NCI-H2081 (cell line): Measurements from ENCODE around the gene RNF125.

ENCODE experiments used
- DNase-seq, 2 experiments: peaks; one replicate each; lab custom pipeline; 2025; lab: John Stamatoyannopoulos, UW

The RNF125 gene

DNA sequence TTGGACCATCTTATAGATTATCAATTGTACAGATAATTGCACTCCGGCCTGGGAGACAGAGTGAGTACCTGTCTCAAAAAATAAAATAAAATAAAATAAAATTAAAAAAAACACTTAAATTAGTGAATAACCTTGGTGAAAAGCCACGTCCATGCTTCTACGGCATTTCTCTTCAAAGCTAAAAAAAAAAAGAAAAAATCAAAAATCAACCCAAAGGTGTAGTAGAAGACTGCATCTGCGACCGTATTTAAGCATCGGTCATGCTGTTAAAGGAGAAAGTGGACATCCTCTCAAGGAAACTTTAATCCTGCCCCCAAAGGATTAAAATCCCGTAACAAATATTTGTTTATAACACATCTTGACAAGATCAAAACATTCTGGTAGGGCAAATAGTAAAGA is 72.7 kb downstream of the RNF125 start:
- no peak for DNase-seq

DNA sequence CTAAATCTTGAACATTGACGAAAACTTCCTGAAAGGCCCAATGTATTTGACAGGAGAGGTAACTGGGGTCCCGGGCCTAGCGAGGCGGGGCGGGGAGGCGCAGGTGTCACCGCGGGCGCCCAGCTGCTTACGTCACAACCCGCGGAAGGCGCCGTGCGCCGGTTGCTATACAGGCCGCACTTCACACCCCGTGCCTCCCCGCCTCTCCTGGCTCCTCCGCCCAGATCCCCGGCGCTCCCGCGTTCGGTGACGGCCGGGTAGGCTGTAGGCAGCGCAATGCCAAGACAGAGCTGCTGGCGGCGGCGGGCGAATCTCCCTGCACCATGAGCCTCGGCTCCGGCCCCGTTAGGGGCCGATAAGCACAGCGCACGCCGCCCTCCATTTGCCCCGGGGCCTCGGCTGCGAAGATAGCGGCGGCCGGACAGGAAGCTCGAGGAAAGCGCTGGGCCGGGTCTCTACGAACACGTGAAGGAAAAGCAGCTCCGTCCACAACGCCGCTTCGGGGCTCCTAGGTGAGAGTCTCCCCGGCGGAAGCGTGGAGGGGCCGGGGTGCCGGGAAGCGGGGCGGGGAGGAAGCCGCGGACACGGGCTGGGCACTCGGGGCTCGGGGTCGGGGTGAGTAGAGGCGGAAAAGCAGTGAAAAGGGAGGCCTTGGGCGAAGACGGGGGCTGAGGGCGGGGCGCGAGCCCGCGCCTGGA is 73.2 kb downstream of the RNF125 start, which contains the start of gene RNF138:
RNF138 (plus strand) TSS at position 151 of the 698 bp plus-strand sequence. CDS start 903 bp downstream, outside the sequence.
- DNase-seq = peak; percentile 85 to 90

DNA sequence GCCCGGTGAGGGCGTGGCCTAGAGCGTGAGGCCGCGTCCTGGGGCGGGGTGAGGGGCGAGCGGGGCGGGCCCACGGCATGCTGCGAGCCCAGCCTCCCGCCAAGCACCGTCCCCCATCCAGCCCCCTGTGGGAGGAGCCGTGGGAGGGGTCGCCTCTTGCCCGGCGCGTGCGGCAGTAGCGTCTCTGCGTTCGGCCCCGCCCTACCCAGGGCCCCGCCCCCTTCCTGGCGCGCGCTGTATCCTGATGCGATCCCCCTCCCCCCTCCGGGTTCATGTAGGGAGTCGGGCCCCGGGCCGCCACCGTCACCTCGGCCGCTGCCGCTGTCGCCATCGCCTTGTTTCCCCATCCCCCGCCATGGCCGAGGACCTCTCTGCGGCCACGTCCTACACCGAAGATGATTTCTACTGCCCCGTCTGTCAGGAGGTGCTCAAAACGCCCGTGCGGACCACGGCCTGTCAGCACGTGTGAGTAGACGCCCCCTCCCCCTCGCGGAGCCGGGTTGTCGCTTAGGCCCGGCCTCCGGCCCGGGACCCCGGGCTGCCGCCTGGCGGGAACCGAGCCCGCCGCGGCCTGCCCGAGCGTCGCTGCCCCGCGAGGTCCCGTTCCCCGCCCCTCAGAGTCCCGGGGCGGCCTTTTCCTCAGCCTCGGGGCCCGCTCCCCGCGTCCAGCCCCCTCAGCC is 73.9 kb downstream of the RNF125 start:
- DNase-seq = peak; percentile 94 to 97

DNA sequence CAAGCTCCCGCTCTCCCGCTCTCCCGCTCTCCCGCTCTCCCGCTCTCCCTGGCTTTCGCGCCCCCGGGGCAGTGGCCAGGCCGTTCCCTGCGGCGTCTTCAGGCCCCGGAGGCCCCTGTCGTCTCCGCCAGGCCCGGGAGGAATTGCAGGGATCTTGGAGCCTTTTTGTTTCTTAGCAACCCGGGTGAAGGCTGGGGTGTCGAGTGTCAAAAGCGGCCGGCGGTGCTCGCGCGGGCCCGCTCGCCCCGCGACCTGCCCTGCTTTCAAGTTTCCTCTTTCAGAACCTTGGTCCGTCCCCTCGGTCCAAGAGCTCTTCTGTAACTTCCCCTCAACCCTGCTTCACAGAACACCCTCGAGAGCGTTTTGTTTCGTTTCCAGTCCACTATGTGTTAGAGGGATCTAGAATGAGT is 74.5 kb downstream of the RNF125 start:
- DNase-seq = peak; percentile 15 to 46

DNA sequence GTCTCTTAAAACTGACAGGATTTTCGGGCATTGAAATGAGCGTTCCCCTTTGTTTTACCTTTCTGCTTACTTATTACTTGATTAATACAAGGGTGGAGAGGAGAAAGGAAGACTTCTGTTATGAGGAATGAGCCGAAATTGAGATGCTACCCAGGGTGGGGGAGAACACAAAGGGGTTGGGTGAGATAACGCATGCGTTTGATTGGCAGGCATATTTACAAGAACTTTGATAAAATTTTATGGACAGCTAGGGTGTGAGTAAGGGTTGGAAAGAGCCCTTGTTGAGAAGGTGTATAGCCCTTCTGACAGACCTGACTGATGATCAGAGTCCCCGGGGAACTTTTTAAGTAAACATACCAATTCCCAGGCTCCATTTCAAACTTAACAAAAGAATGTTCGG is 74.9 kb downstream of the RNF125 start:
- no peak for DNase-seq

DNA sequence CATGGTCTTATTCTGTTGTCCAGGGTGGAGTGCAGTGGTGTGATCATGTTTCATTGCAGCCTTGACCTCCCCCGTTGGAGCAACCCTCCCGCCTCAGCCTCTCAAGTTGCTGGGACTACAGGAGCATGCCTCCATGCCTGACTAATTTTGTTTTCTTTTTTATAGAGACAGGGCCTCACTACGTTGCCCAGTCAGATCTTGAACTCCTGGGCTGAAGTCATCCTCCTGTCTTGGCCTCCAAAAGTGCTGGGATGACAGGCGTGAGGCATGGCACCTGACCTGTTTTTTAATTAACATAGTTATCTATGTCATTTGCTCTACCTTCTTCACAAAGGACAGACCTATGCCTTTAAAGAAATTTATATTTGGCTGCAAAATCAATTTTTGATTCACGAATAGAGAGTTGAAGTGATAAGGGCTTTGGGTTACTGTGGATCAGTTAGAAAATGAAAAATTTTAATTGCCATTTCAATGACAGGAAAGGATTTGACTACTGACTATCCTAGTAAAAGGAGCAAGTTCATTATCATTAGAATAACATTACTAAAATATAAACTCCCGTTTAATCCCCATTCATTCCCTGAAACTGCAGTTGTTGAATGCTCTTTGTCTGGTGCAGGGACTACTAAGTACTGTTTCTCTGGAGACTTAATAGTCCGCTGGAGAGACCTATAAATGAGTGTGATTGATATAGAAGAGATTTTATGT is 76.7 kb downstream of the RNF125 start:
- no peak for DNase-seq

DNA sequence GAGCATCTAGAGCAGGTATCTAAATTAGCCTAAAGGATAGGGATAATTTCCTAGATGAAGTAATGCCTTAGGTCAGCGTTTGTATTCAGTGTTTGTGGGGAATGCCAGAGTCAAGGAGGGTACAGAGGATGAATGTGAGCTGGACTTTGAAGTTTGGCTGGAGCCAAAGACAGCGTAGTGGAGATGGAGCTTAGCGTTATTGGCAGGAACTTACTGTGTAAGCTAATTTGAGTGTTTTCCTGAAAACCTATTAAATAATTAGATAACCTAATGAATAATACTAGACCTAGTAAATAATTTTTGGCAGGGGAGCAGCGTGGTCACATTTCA is 77.2 kb downstream of the RNF125 start:
- no peak for DNase-seq

DNA sequence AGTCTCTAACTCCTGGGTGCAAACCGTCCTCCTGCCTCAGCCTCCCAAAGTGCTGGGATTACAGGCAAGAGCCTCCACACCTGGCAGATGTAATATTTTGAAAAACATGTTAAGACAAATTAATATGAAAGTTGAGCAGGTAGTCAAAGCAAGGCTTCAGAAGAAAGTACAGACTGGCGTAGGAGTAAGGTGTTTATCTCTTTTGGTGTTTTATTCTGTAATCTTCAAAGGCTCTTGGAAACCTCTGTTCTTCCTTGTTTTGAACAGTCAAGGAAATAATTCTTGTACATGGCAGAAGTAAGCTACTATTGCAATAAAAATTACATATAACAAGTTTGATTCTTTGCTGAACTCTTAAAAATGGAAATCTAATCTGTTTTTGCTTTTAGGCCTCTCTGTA is 78.3 kb downstream of the RNF125 start:
- no peak for DNase-seq

DNA sequence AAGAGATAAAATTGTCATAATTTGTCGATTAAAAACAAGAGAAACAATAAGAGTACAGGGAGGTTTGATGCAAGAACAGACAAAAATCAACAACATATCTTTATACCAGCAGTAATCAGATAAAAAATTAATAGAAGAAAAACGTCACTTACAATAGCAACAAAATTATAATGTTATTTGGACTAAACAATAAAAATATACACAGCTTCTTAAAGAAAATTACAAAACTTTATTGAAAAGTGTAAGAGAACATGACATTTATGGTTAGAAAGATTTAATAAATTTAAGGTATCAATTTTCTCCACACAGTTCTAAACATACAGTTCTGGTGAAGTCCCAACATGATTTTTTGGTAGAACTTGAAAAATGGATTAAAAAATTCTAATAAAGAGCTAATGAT is 85.9 kb downstream of the RNF125 start:
- no peak for DNase-seq

DNA sequence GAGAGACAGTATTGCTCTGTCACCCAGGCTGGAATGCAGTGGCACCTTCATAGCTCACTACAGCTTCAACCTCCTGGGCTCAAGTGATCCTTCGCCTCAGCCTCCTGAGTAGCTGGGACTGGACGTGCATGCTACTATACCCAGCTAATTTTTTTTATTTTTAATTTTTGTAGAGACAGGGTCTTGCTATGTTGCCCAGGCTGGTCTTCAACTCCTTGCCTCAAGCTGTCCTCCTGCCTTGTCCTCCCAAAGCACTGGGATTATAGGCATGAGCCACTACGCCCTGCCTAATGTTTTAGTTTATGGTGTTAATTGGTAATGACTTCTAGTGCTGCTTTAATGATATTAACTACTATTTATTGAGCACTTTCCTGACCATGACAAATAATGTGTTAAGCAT is 91.4 kb downstream of the RNF125 start:
- no peak for DNase-seq

DNA sequence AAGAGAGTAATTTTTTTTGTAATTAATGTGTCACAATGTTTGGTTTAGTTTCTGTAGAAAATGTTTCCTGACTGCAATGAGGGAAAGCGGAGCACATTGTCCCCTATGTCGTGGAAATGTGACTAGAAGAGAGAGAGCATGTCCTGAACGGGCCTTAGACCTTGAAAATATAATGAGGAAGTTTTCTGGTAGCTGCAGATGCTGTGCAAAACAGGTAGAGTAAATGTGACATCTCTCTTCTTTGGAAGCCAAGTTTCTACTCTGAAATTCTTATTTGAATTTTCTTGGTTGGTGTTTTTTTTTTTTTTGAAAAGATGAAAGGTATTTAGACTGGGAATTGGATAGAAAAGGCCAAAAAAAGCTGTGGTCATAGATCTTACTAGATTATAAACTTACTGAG is 93.1 kb downstream of the RNF125 start:
- DNase-seq = no peak

DNA sequence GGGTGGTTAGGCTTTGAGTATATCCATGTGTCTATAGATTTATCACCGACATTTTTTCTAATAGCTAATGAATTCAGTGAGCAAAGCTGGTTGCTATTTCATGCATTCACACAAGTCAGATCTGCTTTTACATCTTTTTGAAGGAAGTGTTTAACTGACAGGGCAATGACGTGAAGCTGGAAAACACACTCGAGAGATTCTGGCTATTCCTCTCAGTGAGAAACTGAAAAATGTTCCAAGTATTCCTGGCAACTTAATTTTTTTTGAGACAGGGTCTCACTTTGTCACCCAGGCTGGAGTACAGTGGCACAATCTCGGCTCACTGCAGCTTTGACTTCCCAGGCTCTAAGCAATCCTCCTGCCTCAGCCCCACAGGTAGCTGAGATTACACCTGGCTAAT is 94.2 kb downstream of the RNF125 start:
- DNase-seq = no peak

DNA sequence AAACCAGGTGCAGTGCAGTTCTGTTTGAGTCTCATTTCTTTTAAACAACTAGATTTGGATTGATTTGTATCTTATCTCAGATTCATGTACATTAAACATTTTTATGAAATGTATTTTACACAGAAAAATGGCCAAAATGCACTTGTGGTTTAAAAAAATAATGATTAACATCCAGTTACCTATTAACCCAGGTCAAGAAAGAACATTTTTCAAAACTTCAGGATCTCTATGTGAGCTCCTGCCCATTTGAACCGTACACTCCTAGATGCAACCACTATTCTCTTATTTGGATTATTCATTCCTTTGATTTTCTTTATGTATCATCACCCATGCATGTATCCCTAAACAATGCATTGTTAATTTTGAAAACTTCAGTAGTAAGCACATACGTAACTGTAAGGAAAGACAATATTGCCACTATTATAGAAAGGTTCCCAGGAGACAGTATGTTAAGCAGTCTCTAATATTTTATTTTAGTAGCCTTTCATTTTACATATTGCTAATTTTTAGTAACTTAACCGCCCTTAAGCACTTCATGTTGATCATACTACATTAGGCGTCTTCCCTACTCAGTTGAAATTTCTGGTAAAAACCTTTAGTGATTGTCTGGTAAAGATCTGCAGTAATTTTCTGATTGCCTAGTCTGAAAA is 95.8 kb downstream of the RNF125 start:
- DNase-seq = no peak

DNA sequence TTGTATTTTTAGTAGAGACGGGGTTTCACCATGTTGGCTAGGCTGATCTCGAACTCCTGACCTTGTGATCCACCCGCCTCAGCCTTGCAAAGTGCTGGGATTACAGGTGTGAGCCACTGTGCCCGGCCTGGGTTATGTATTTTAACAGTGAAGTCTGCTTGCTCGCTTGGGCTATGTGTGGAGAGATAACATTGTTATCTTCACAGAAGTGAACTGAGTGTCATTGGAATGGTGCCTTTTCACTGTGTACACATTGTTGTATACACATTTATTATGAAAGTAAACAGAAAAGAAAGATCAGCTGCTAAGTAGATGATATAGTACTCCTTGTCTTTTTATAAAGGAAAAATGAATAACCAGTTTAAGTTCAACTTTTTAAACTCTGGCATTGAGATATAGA is 103.4 kb downstream of the RNF125 start:
- no peak for DNase-seq
